ENCODE data around the gene MGAT5B. TPM values are rescaled to one million over a fixed set of nuclear protein-coding genes. Genes with fewer than 3 reads are reported as not detected.

MGAT5B gene
- total and polyA plus RNA-seq, 2 of the 13 experiments (the other 11 are each of a cell fraction or from before 2014, with no cell fraction given): 0.07 to 0.13 TPM

GRCh38 chr17:76998839-76999238 lies 130.6 kb downstream of the MGAT5B start (continued):
- TF ChIP-seq THAP7 (CRISPR knock-in tag; IDR thresholded peaks at IDR 0.05) (no peak), ZNF446 (CRISPR knock-in tag; IDR thresholded peaks at IDR 0.05) (no peak), SIN3B (IDR thresholded peaks at IDR 0.05; ENCODE audit: low read length) (no peak), RXRB (CRISPR knock-in tag; IDR thresholded peaks at IDR 0.05; ENCODE audit: borderline replicate concordance) (peak; percentile 86), BCL3 (CRISPR knock-in tag; IDR thresholded peaks at IDR 0.05) (no peak), ZNF672 (CRISPR knock-in tag; IDR thresholded peaks at IDR 0.05) (no peak), HDAC2 (CRISPR knock-in tag; IDR thresholded peaks at IDR 0.05) (peak; percentile 33; the same call in 1 of the 2 replicates), TAF15 (IDR thresholded peaks at IDR 0.05; ENCODE audit: low read depth, low read length, poor library complexity, severe bottlenecking) (no peak), IRF1 (CRISPR knock-in tag; IDR thresholded peaks at IDR 0.05; ENCODE audit: low read depth) (no peak), SCMH1 (CRISPR knock-in tag; IDR thresholded peaks at IDR 0.05; ENCODE audit: borderline replicate concordance) (no peak), CBX1 (IDR thresholded peaks at IDR 0.05; ENCODE audit: low read depth) (no peak), POGK (CRISPR knock-in tag; conservative IDR thresholded peaks at IDR 0.05) (no peak)
- TF ChIP-seq, protein P1, sequence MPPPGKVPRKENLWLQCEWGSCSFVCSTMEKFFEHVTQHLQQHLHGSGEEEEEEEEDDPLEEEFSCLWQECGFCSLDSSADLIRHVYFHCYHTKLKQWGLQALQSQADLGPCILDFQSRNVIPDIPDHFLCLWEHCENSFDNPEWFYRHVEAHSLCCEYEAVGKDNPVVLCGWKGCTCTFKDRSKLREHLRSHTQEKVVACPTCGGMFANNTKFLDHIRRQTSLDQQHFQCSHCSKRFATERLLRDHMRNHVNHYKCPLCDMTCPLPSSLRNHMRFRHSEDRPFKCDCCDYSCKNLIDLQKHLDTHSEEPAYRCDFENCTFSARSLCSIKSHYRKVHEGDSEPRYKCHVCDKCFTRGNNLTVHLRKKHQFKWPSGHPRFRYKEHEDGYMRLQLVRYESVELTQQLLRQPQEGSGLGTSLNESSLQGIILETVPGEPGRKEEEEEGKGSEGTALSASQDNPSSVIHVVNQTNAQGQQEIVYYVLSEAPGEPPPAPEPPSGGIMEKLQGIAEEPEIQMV (CRISPR knock-in tag; IDR thresholded peaks at IDR 0.05; ENCODE audit: low read depth): no peak
- TF ChIP-seq, protein P2, sequence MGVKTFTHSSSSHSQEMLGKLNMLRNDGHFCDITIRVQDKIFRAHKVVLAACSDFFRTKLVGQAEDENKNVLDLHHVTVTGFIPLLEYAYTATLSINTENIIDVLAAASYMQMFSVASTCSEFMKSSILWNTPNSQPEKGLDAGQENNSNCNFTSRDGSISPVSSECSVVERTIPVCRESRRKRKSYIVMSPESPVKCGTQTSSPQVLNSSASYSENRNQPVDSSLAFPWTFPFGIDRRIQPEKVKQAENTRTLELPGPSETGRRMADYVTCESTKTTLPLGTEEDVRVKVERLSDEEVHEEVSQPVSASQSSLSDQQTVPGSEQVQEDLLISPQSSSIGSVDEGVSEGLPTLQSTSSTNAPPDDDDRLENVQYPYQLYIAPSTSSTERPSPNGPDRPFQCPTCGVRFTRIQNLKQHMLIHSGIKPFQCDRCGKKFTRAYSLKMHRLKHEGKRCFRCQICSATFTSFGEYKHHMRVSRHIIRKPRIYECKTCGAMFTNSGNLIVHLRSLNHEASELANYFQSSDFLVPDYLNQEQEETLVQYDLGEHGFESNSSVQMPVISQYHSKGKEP (CRISPR knock-in tag; IDR thresholded peaks at IDR 0.05): no peak
- TF ChIP-seq, protein P3, sequence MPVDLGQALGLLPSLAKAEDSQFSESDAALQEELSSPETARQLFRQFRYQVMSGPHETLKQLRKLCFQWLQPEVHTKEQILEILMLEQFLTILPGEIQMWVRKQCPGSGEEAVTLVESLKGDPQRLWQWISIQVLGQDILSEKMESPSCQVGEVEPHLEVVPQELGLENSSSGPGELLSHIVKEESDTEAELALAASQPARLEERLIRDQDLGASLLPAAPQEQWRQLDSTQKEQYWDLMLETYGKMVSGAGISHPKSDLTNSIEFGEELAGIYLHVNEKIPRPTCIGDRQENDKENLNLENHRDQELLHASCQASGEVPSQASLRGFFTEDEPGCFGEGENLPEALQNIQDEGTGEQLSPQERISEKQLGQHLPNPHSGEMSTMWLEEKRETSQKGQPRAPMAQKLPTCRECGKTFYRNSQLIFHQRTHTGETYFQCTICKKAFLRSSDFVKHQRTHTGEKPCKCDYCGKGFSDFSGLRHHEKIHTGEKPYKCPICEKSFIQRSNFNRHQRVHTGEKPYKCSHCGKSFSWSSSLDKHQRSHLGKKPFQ (CRISPR knock-in tag; IDR thresholded peaks at IDR 0.05; ENCODE audit: insufficient replicate concordance): no peak
- TF ChIP-seq, protein P4, sequence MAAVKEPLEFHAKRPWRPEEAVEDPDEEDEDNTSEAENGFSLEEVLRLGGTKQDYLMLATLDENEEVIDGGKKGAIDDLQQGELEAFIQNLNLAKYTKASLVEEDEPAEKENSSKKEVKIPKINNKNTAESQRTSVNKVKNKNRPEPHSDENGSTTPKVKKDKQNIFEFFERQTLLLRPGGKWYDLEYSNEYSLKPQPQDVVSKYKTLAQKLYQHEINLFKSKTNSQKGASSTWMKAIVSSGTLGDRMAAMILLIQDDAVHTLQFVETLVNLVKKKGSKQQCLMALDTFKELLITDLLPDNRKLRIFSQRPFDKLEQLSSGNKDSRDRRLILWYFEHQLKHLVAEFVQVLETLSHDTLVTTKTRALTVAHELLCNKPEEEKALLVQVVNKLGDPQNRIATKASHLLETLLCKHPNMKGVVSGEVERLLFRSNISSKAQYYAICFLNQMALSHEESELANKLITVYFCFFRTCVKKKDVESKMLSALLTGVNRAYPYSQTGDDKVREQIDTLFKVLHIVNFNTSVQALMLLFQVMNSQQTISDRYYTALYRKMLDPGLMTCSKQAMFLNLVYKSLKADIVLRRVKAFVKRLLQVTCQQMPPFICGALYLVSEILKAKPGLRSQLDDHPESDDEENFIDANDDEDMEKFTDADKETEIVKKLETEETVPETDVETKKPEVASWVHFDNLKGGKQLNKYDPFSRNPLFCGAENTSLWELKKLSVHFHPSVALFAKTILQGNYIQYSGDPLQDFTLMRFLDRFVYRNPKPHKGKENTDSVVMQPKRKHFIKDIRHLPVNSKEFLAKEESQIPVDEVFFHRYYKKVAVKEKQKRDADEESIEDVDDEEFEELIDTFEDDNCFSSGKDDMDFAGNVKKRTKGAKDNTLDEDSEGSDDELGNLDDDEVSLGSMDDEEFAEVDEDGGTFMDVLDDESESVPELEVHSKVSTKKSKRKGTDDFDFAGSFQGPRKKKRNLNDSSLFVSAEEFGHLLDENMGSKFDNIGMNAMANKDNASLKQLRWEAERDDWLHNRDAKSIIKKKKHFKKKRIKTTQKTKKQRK (IDR thresholded peaks at IDR 0.05; ENCODE audit: low read length): no peak

Measured in HepG2 (cell line).